Right atrium auricular region (tissue), 2 donors: ENCODE data around the gene TLE2. TPM values are rescaled to one million over a fixed set of nuclear protein-coding genes. Genes with fewer than 3 reads are reported as not detected.

Experiments
- DNase-seq: peaks from one replicate; pipeline ENCODE4 v3.0.0-alpha.2; 2019; ENCODE audit warnings: low spot score
- H3K27ac ChIP-seq, 2 donors: fragments of 200-600 bp; sonication (generic); 1 replicate in 1 of 2; 2 replicates in 1 of 2; pipeline ENCODE4 v1.5.1; 2016 to 2019
- H3K27me3 ChIP-seq, 2 donors: fragments of 200-600 bp; sonication (generic); one replicate each; pipeline versions ENCODE4 v1.5.1 to v1.6.0; 2017 to 2019
- H3K36me3 ChIP-seq: fragments of 200-600 bp; sonication (generic); one replicate; pipeline ENCODE4 v1.5.1; 2016
- H3K4me1 ChIP-seq, 2 donors: fragments of 200-600 bp; sonication (generic); one replicate each; pipeline versions ENCODE4 v1.5.1 to v1.6.0; 2017 to 2019
- H3K4me3 ChIP-seq, 2 donors: fragments of 200-600 bp; sonication (generic); 1 replicate in 1 of 2; 2 replicates in 1 of 2; pipeline ENCODE4 v1.5.1; 2017 to 2019; ENCODE audit warnings: mild to moderate bottlenecking in 1 of 2, moderate library complexity in 1 of 2
- H3K9me3 ChIP-seq, 2 donors: fragments of 200-600 bp; sonication (generic); one replicate each; pipeline ENCODE4 v1.5.1; 2019
- CTCF ChIP-seq, 2 donors: fragments of 200-600 bp; sonication (generic); IDR thresholded peaks; one replicate each; pipeline ENCODE4 v1.5.1; 2019; ENCODE audit warnings: antibody characterized with exemption in 2 of 2
- total RNA-seq, 2 donors: library from RNA; depleted of rRNA; stranded (reverse); fragments of >200 nt; gene quantifications; one replicate each; pipeline ENCODE4 v1.1.0, GENCODE V29; 2016

TLE2 gene
- total RNA-seq, 2 donors from 2014 or later: 41.2 to 101 TPM

- no peak overlapping the region for H3K4me3 ChIP-seq
- H3K27ac ChIP-seq: no peak overlapping the region
- no peaks in the 10 kb centered on the region for H3K27me3 ChIP-seq
- no peaks in the 10 kb centered on the region for H3K36me3 ChIP-seq
- peaks cover 0 to 4% of the 10 kb centered on the region in 2 donors for H3K4me1 ChIP-seq
- DNase-seq: no peak
- no peak for TF ChIP-seq CTCF (IDR thresholded peaks at IDR 0.05)
- H3K9me3 ChIP-seq: no peaks in the 10 kb centered on the region
Measured at GRCh38 chr19:3068071-3068470, 39.0 kb upstream of the TLE2 start.

- H3K27me3 ChIP-seq: no peaks in the 10 kb centered on the region
- H3K9me3 ChIP-seq: no peaks in the 10 kb centered on the region
- no peak for TF ChIP-seq CTCF (IDR thresholded peaks at IDR 0.05)
- DNase-seq: no peak
- H3K36me3 ChIP-seq: no peaks in the 10 kb centered on the region
- H3K4me3 ChIP-seq: no peak overlapping the region
- H3K4me1 ChIP-seq: peaks cover 0 to 9% of the 10 kb centered on the region in 2 donors
- no peak overlapping the region for H3K27ac ChIP-seq
Measured at GRCh38 chr19:3067563-3067962, 38.5 kb upstream of the TLE2 start.

- Histone ChIP-seq H3K27me3 (no peaks in the 10 kb centered on the region), H3K4me3 (no peak overlapping the region), H3K36me3 (no peaks in the 10 kb centered on the region), H3K9me3 (no peaks in the 10 kb centered on the region), H3K27ac (no peak overlapping the region), H3K4me1 (peaks cover 0 to 10% of the 10 kb centered on the region in 2 donors)
- no peak for DNase-seq
- TF ChIP-seq CTCF (IDR thresholded peaks at IDR 0.05): no peak
Measured at GRCh38 chr19:3066482-3067049, 37.5 kb upstream of the TLE2 start.

- peaks cover 0 to 16% of the 10 kb centered on the region in 2 donors for H3K4me1 ChIP-seq
- no peak overlapping the region for H3K4me3 ChIP-seq
- DNase-seq: no peak
- H3K36me3 ChIP-seq: no peaks in the 10 kb centered on the region
- H3K27me3 ChIP-seq: no peaks in the 10 kb centered on the region
- H3K27ac ChIP-seq: no peak overlapping the region
- TF ChIP-seq CTCF (IDR thresholded peaks at IDR 0.05): no peak
- no peaks in the 10 kb centered on the region for H3K9me3 ChIP-seq
Measured at GRCh38 chr19:3065675-3066357, 36.7 kb upstream of the TLE2 start.

- Histone ChIP-seq H3K4me1 (peaks cover 0 to 32% of the 10 kb centered on the region in 2 donors), H3K27ac (no peak overlapping the region), H3K9me3 (no peaks in the 10 kb centered on the region), H3K36me3 (peaks cover 10% of the 10 kb centered on the region), H3K27me3 (no peaks in the 10 kb centered on the region), H3K4me3 (no peak overlapping the region)
- no peak for TF ChIP-seq CTCF (IDR thresholded peaks at IDR 0.05)
- no peak for DNase-seq
Measured at GRCh38 chr19:3064011-3064330, 34.9 kb upstream of the TLE2 start.
